Immature natural killer cell (primary cell): Measurements from ENCODE around the gene HERC3. TPM values are rescaled to one million over a fixed set of nuclear protein-coding genes. Genes with fewer than 3 reads are reported as not detected.

Source experiments
- DNase-seq, 3 donors: peaks; one replicate each; pipeline ENCODE4 v3.0.0; 2022; ENCODE audit warnings: mixed read lengths in 1 of 3
- H3K27ac Mint-ChIP-seq, 6 donors: one replicate each; pipeline ENCODE4 v1.8.0; 2020; ENCODE audit warnings: mixed read lengths in 6 of 6, mild to moderate bottlenecking in 5 of 6, inconsistent platforms in 4 of 6, moderate library complexity in 3 of 6
- H3K27me3 Mint-ChIP-seq, 3 donors: one replicate each; pipeline ENCODE4 v1.8.0; 2020 to 2021; ENCODE audit warnings: low read depth in 3 of 3, mild to moderate bottlenecking in 3 of 3, mixed read lengths in 3 of 3, moderate library complexity in 3 of 3, inconsistent platforms in 1 of 3
- H3K36me3 Mint-ChIP-seq, 3 donors: one replicate each; pipeline ENCODE4 v1.8.0; 2020; ENCODE audit warnings: mixed read lengths in 3 of 3, inconsistent platforms in 2 of 3, mild to moderate bottlenecking in 2 of 3
- H3K4me1 Mint-ChIP-seq, 2 donors: one replicate each; pipeline ENCODE4 v1.8.0; 2020; ENCODE audit warnings: inconsistent platforms in 2 of 2, mild to moderate bottlenecking in 2 of 2, mixed read lengths in 2 of 2, moderate library complexity in 1 of 2
- H3K4me3 Mint-ChIP-seq, 5 donors: one replicate each; pipeline ENCODE4 v1.8.0; 2020; ENCODE audit warnings: mild to moderate bottlenecking in 5 of 5, mixed read lengths in 5 of 5, inconsistent platforms in 3 of 5, moderate library complexity in 3 of 5
- H3K9me3 Mint-ChIP-seq, 6 donors: one replicate each; pipeline ENCODE4 v1.8.0; 2020; ENCODE audit warnings: mild to moderate bottlenecking in 6 of 6, mixed read lengths in 6 of 6, inconsistent platforms in 4 of 6, moderate library complexity in 3 of 6
- polyA plus RNA-seq, 3 donors: library from polyadenylated mRNA; unstranded; fragments of 300-500 nt; fragmentation: Illumina TruSeq; gene quantifications; one replicate each; pipeline ENCODE4 v1.2.3, GENCODE V29; 2021

HERC3 gene
- polyA plus RNA-seq, 3 donors from 2014 or later, result 21.7 to 39.7 (median 32.0) TPM

GRCh38 chr4:88720451-88721428 is 128.5 kb downstream of the HERC3 start:
- H3K27ac Mint-ChIP-seq, result no peak overlapping the region
- H3K9me3 Mint-ChIP-seq, result peaks cover 8 to 18% (median 10%) of the 10 kb centered on the region in 6 donors
- H3K27me3 Mint-ChIP-seq, result peaks cover 0 to 2% (median 2%) of the 10 kb centered on the region in 3 donors
- no peak overlapping the region for H3K4me3 Mint-ChIP-seq
- H3K36me3 Mint-ChIP-seq, result peaks cover 35 to 59% (median 35%) of the 10 kb centered on the region in 3 donors
- DNase-seq, result no peak
- peaks cover 2 to 7% of the 10 kb centered on the region in 2 donors for H3K4me1 Mint-ChIP-seq

GRCh38 chr4:88722276-88722780 is 130.0 kb downstream of the HERC3 start:
- H3K4me1 Mint-ChIP-seq, result no peaks in the 10 kb centered on the region
- H3K27ac Mint-ChIP-seq, result no peak overlapping the region
- peaks cover 4 to 10% (median 5%) of the 10 kb centered on the region in 6 donors for H3K9me3 Mint-ChIP-seq
- peaks cover 25 to 50% (median 26%) of the 10 kb centered on the region in 3 donors for H3K36me3 Mint-ChIP-seq
- H3K27me3 Mint-ChIP-seq, result peaks cover 0 to 2% (median 0%) of the 10 kb centered on the region in 3 donors
- DNase-seq, result no peak
- no peak overlapping the region for H3K4me3 Mint-ChIP-seq

- no peak overlapping the region for H3K4me3 Mint-ChIP-seq
- H3K27me3 Mint-ChIP-seq, result peaks cover 0 to 2% (median 0%) of the 10 kb centered on the region in 3 donors
- DNase-seq, result no peak
- H3K36me3 Mint-ChIP-seq, result peaks cover 21 to 49% (median 23%) of the 10 kb centered on the region in 3 donors
- no peaks in the 10 kb centered on the region for H3K4me1 Mint-ChIP-seq
- no peak overlapping the region for H3K27ac Mint-ChIP-seq
- peaks cover 0 to 6% (median under 1%) of the 10 kb centered on the region in 6 donors for H3K9me3 Mint-ChIP-seq
Observed at GRCh38 chr4:88722828-88723227, 130.5 kb downstream of the HERC3 start.

GRCh38 chr4:88724406-88724805 is 132.1 kb downstream of the HERC3 start:
- H3K9me3 Mint-ChIP-seq, result no peaks in the 10 kb centered on the region
- no peak overlapping the region for H3K4me3 Mint-ChIP-seq
- no peak for DNase-seq
- no peak overlapping the region for H3K27ac Mint-ChIP-seq
- peaks cover 18 to 42% (median 20%) of the 10 kb centered on the region in 3 donors for H3K36me3 Mint-ChIP-seq
- H3K27me3 Mint-ChIP-seq, result peaks cover 0 to 2% (median 0%) of the 10 kb centered on the region in 3 donors
- H3K4me1 Mint-ChIP-seq, result no peaks in the 10 kb centered on the region

GRCh38 chr4:88725143-88725542 is 132.9 kb downstream of the HERC3 start:
- Mint-ChIP-seq H3K36me3 (peaks cover 22 to 45% (median 22%) of the 10 kb centered on the region in 3 donors), H3K4me1 (no peaks in the 10 kb centered on the region), H3K27ac (no peak overlapping the region), H3K27me3 (peaks cover 0 to 2% (median 0%) of the 10 kb centered on the region in 3 donors), H3K9me3 (no peaks in the 10 kb centered on the region), H3K4me3 (no peak overlapping the region)
- no peak for DNase-seq

- Mint-ChIP-seq H3K4me3 (no peak overlapping the region), H3K4me1 (no peaks in the 10 kb centered on the region), H3K9me3 (no peaks in the 10 kb centered on the region), H3K27ac (no peak overlapping the region), H3K36me3 (peaks cover 22 to 38% (median 23%) of the 10 kb centered on the region in 3 donors), H3K27me3 (peaks cover 0 to 2% (median 0%) of the 10 kb centered on the region in 3 donors)
- DNase-seq, result no peak
Observed at GRCh38 chr4:88725986-88726385, 133.7 kb downstream of the HERC3 start.

- Mint-ChIP-seq H3K27ac (no peak overlapping the region), H3K4me1 (no peaks in the 10 kb centered on the region), H3K36me3 (peaks cover 19 to 33% (median 29%) of the 10 kb centered on the region in 3 donors), H3K27me3 (no peaks in the 10 kb centered on the region), H3K4me3 (no peak overlapping the region), H3K9me3 (no peaks in the 10 kb centered on the region)
- DNase-seq, result no peak
Observed at GRCh38 chr4:88728146-88728545, 135.9 kb downstream of the HERC3 start.

GRCh38 chr4:88729146-88729760 is 137.0 kb downstream of the HERC3 start:
- H3K9me3 Mint-ChIP-seq, result no peaks in the 10 kb centered on the region
- peaks cover 19 to 30% (median 29%) of the 10 kb centered on the region in 3 donors for H3K36me3 Mint-ChIP-seq
- H3K27me3 Mint-ChIP-seq, result no peaks in the 10 kb centered on the region
- no peak overlapping the region for H3K4me3 Mint-ChIP-seq
- no peak for DNase-seq
- no peaks in the 10 kb centered on the region for H3K4me1 Mint-ChIP-seq
- H3K27ac Mint-ChIP-seq, result no peak overlapping the region

- H3K4me3 Mint-ChIP-seq, result no peak overlapping the region
- no peaks in the 10 kb centered on the region for H3K27me3 Mint-ChIP-seq
- H3K9me3 Mint-ChIP-seq, result no peaks in the 10 kb centered on the region
- H3K4me1 Mint-ChIP-seq, result no peaks in the 10 kb centered on the region
- DNase-seq, result no peak
- peaks cover 19 to 29% (median 26%) of the 10 kb centered on the region in 3 donors for H3K36me3 Mint-ChIP-seq
- H3K27ac Mint-ChIP-seq, result no peak overlapping the region
Observed at GRCh38 chr4:88730811-88731210, 138.5 kb downstream of the HERC3 start.

GRCh38 chr4:88731381-88731780 is 139.1 kb downstream of the HERC3 start:
- Mint-ChIP-seq H3K9me3 (no peaks in the 10 kb centered on the region), H3K4me1 (no peaks in the 10 kb centered on the region), H3K27ac (no peak overlapping the region), H3K27me3 (no peaks in the 10 kb centered on the region), H3K4me3 (no peak overlapping the region), H3K36me3 (peaks cover 19 to 29% (median 26%) of the 10 kb centered on the region in 3 donors)
- DNase-seq, result no peak

GRCh38 chr4:88732714-88733368 is 140.6 kb downstream of the HERC3 start:
- Mint-ChIP-seq H3K9me3 (no peaks in the 10 kb centered on the region), H3K4me3 (no peak overlapping the region), H3K27ac (no peak overlapping the region), H3K27me3 (no peaks in the 10 kb centered on the region), H3K4me1 (peaks cover 10 to 12% of the 10 kb centered on the region in 2 donors), H3K36me3 (peaks cover 13 to 20% (median 15%) of the 10 kb centered on the region in 3 donors)
- DNase-seq, result no peak

- H3K4me3 Mint-ChIP-seq, result no peak overlapping the region
- peaks cover 6 to 9% (median 7%) of the 10 kb centered on the region in 3 donors for H3K36me3 Mint-ChIP-seq
- no peak overlapping the region for H3K27ac Mint-ChIP-seq
- H3K27me3 Mint-ChIP-seq, result peaks cover 0 to 2% (median 2%) of the 10 kb centered on the region in 3 donors
- H3K4me1 Mint-ChIP-seq, result peaks cover 17 to 20% of the 10 kb centered on the region in 2 donors
- DNase-seq, result no peak
- no peaks in the 10 kb centered on the region for H3K9me3 Mint-ChIP-seq
Observed at GRCh38 chr4:88734403-88734949, 142.2 kb downstream of the HERC3 start.

- Mint-ChIP-seq H3K36me3 (peaks cover 0 to 5% (median 3%) of the 10 kb centered on the region in 3 donors), H3K9me3 (no peaks in the 10 kb centered on the region), H3K27me3 (peaks cover 0 to 7% (median 2%) of the 10 kb centered on the region in 3 donors), H3K4me1 (peaks cover 19 to 20% of the 10 kb centered on the region in 2 donors), H3K27ac (no peak overlapping the region), H3K4me3 (no peak overlapping the region)
- DNase-seq, result no peak
Observed at GRCh38 chr4:88735564-88735963, 143.3 kb downstream of the HERC3 start.
